Omental fat pad (tissue), 4 donors: ENCODE measurements around the gene BCL2L1. TPM values are rescaled to one million over a fixed set of nuclear protein-coding genes. Genes with fewer than 3 reads are reported as not detected.
A peak's percentile ranks its signal among the peaks of the same experiment; 100 is the strongest.

Experiments used
- ATAC-seq: fragments of 150-250 bp; one replicate; pipeline ENCODE4 v1.9.1; 2016; ENCODE audit warnings: mild to moderate bottlenecking, moderate library complexity; ENCODE audit not compliant: low FRiP score
- DNase-seq: peaks from one replicate; pipeline ENCODE4 v3.0.0-alpha.2; 2019; ENCODE audit warnings: low spot score
- CTCF ChIP-seq, 3 donors: fragments of 450-650 bp; IDR thresholded peaks; one replicate each; pipeline ENCODE4 v1.5.1; 2016 to 2017; ENCODE audit warnings: antibody characterized with exemption in 3 of 3, mild to moderate bottlenecking in 3 of 3, moderate library complexity in 2 of 3
- total RNA-seq, 4 donors: library from RNA; depleted of rRNA; stranded (reverse); fragments of >200 nt; gene quantifications; one replicate each; pipeline ENCODE4 v1.1.0, GENCODE V29; 2016

The BCL2L1 gene
- total RNA-seq, 4 donors from 2014 or later, result 65.0 to 140 (median 112) TPM

- ATAC-seq (no peak), DNase-seq (no peak)
- no peak for TF ChIP-seq CTCF (IDR thresholded peaks at IDR 0.05)
These were observed 3.6 kb downstream of the BCL2L1 start for GRCh38 chr20:31718952-31719643.

GRCh38 chr20:31717478-31718201 is 5.0 kb downstream of the BCL2L1 start:
- DNase-seq, result no peak
- TF ChIP-seq CTCF (IDR thresholded peaks at IDR 0.05), result no peak

DNA sequence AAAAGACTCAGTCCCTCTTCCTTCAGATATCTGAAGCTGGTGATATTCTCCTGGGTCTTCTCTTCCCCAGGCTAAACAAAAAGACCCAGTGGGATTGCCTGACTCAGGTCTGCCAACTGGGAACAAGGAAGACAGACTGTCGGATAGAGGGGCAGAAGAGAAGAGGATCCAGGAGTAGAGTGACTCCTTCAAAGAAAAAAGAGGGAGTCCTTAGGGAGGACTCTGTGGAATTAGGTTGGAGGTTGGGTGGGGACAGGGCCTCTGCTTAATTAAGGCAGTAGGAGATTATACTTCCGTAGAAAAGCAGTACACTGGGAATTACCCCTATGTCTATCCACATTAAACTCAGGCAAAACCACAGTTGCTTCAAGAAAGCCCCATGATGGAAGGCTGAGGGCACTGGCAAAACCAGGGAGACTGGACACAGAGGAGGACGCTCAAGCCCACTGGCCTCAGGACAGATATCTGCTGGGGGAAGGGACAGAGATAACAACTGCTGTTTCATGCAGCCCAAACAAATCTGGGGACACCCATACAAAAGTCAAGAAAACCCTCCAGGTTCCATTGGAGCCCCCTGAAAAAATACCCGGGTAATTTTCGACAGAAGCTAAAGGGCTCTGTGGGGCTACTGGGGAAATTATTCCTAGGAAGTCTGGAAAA is 5.7 kb downstream of the BCL2L1 start:
- ATAC-seq, result no peak
- TF ChIP-seq CTCF (IDR thresholded peaks at IDR 0.05), result no peak
- no peak for DNase-seq

More at GRCh38 chr20:31717478-31718201, 5.0 kb downstream of the BCL2L1 start:
- ATAC-seq, result no peak

- TF ChIP-seq CTCF (IDR thresholded peaks at IDR 0.05), result no peak
- DNase-seq, result no peak
- ATAC-seq, result no peak
These were observed 6.3 kb downstream of the BCL2L1 start for GRCh38 chr20:31716351-31716750.

GRCh38 chr20:31715766-31716165 is 6.9 kb downstream of the BCL2L1 start:
- TF ChIP-seq CTCF (IDR thresholded peaks at IDR 0.05), result no peak
- ATAC-seq (no peak), DNase-seq (no peak)

GRCh38 chr20:31713312-31714273 is 9.1 kb downstream of the BCL2L1 start:
- ATAC-seq (peak; percentile 60), DNase-seq (no peak)
- TF ChIP-seq CTCF (IDR thresholded peaks at IDR 0.05), result no peak
